Esophagus muscularis mucosa (tissue), 3 donors: ENCODE results near the gene CTIF.

Experiments
- POLR2A ChIP-seq: fragments of 450-650 bp; IDR thresholded peaks from one replicate; pipeline ENCODE4 v1.6.1; 2017; ENCODE audit warnings: antibody characterized with exemption, moderate library complexity, mild to moderate bottlenecking, low read depth
- POLR2AphosphoS5 ChIP-seq, 2 donors: sonication (generic); formaldehyde crosslinking; IDR thresholded peaks; one replicate each; pipeline ENCODE4 v1.6.1; 2017; ENCODE audit warnings: antibody characterized with exemption in 2 of 2
- TF ChIP-seq, protein P1 (sequence below), 3 experiments: fragments of 200-600 bp in 2 of 3; fragments of 450-650 bp in 1 of 3; sonication (generic) in 2 of 3; IDR thresholded peaks; one replicate each; pipeline ENCODE4 v1.5.1; 2017 to 2019; ENCODE audit warnings: antibody characterized with exemption in 3 of 3, mild to moderate bottlenecking in 2 of 3, moderate library complexity in 1 of 3

DNA sequence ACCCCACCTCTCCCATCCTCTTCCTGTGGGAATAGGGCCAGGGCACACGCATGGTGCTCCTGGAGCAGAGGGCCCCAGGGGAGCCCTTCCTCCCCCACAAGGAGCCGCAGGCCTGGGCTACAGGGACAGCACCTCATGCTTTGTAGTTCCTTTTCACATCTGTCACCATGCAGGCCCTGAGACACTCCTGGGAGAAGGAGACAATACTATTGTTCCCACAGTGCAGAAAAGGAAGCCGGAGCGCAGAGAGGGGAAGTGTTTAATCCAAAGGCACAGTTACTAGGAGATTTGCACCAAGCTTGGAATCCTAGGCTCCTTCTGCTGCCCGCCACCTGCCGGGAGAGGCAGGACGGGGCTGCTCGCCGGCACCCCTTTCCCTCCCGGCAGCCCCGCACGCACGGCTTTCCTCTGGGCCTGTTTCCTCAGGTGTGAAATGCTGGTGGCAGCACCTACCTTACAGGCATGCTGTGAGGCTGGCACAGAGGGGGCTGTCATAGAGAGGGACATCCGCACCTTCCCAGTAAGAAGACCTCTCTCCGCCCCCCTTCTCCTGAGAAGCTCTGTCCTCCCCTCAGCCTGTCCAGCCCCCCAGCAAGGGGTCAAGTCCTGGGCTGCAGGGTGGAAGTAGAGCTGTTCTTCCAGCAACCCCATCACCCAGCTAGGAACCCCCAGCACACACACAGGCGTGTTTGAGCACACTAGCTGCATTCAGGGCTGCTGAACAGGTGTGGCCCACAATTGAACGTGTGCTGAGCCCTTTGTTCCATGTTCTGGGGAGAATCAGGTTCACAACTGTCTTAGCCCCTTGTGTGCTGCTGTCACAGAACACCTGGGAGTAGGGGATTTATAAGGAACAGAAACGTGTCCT, 349.3 kb downstream of the CTIF start:
- TF ChIP-seq, protein P1, sequence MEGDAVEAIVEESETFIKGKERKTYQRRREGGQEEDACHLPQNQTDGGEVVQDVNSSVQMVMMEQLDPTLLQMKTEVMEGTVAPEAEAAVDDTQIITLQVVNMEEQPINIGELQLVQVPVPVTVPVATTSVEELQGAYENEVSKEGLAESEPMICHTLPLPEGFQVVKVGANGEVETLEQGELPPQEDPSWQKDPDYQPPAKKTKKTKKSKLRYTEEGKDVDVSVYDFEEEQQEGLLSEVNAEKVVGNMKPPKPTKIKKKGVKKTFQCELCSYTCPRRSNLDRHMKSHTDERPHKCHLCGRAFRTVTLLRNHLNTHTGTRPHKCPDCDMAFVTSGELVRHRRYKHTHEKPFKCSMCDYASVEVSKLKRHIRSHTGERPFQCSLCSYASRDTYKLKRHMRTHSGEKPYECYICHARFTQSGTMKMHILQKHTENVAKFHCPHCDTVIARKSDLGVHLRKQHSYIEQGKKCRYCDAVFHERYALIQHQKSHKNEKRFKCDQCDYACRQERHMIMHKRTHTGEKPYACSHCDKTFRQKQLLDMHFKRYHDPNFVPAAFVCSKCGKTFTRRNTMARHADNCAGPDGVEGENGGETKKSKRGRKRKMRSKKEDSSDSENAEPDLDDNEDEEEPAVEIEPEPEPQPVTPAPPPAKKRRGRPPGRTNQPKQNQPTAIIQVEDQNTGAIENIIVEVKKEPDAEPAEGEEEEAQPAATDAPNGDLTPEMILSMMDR (IDR thresholded peaks at IDR 0.05): peak in 1 of 3 experiments; percentile 15
- no peak for TF ChIP-seq POLR2A
- TF ChIP-seq POLR2AphosphoS5 (IDR thresholded peaks at IDR 0.05): no peak
